ENCODE measurements around the gene AIMP1.

Gene AIMP1

GRCh38 chr4:106329041-106329618, 12.8 kb downstream of the AIMP1 start:
- Histone ChIP-seq H3K27me3 (no peaks in the 10 kb centered on the region), H3K36me3 (peaks cover 76% of the 10 kb centered on the region), H3K27ac (no peak overlapping the region), H3K9me3 (no peaks in the 10 kb centered on the region), H3K4me1 (ENCODE audit: control insufficient read depth in 1 of 2, insufficient read depth in 1 of 2, low read depth in 1 of 2, low read length in 1 of 2) (no peaks in the 10 kb centered on the region), H3K4me3 (ENCODE audit: low read depth in 1 of 2, low read length in 1 of 2) (no peak overlapping the region)
- TF ChIP-seq CTCF (IDR thresholded peaks at IDR 0.05), result no peak

DNA sequence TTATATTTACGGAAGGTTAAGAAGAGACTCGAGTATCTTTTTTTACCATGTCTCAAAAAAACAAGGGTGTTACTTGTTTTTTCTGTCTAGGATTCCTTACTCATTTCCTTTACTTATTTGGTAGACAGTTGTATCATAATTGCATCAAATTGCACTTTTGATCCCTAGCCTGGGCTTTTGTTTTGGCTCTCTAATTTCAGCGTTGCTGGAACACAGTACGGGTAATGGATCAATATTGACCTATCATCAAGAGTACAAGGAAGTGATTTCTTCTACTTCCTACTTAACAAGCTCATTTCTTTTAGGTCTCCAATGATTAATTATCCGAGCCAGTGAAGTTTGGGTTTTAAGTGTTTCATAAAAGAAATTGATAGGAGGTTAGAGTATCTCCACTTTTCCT, 16.8 kb downstream of the AIMP1 start:
- TF ChIP-seq CTCF (IDR thresholded peaks at IDR 0.05), result no peak
- H3K27me3 ChIP-seq, result no peaks in the 10 kb centered on the region
- no peak overlapping the region for H3K27ac ChIP-seq
- H3K36me3 ChIP-seq, result peaks cover 84% of the 10 kb centered on the region
- no peaks in the 10 kb centered on the region for H3K4me1 ChIP-seq (ENCODE audit: control insufficient read depth in 1 of 2, insufficient read depth in 1 of 2, low read depth in 1 of 2, low read length in 1 of 2)
- no peak overlapping the region for H3K4me3 ChIP-seq (ENCODE audit: low read depth in 1 of 2, low read length in 1 of 2)
- H3K9me3 ChIP-seq, result peaks cover 6% of the 10 kb centered on the region

DNA sequence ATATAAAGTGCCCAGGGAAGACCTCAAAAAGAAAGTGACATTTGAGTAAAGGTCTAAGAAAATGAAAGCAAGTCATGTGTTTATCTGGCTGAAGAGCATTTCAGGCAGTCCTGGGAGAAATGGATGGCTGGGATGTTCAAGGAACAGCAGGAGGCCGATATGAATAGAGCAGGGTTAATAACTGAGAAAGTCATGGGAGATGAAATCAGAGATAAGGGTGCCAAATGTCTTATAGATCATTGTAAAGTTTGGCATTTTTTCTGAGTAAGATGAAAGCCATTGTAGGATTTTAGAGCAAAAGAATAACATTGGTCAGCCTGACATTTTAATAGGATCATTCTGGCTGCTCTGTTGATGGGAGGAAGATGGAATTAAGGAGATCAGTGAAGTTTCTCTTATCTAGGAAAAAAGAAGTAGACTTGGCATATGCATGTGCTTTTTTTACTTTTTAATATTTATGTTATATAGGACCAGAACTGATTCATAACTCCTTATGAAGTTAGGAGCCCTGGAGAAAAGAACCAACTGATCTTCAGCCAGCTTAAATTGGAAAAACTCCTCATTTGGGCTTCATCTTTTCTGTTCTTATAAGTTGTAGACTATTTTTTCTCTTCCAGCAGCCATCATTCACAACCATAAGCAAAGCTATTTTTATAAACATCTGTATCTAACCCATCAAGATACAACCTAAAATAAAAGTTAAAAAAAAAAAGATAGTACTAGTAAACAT, 18.6 kb downstream of the AIMP1 start:
- H3K4me1 ChIP-seq (ENCODE audit: control insufficient read depth in 1 of 2, insufficient read depth in 1 of 2, low read depth in 1 of 2, low read length in 1 of 2), result no peaks in the 10 kb centered on the region
- TF ChIP-seq CTCF (IDR thresholded peaks at IDR 0.05), result no peak
- H3K27ac ChIP-seq, result no peak overlapping the region
- peaks cover 6% of the 10 kb centered on the region for H3K9me3 ChIP-seq
- H3K4me3 ChIP-seq (ENCODE audit: low read depth in 1 of 2, low read length in 1 of 2), result no peak overlapping the region
- H3K27me3 ChIP-seq, result no peaks in the 10 kb centered on the region
- H3K36me3 ChIP-seq, result peaks cover 85% of the 10 kb centered on the region

DNA sequence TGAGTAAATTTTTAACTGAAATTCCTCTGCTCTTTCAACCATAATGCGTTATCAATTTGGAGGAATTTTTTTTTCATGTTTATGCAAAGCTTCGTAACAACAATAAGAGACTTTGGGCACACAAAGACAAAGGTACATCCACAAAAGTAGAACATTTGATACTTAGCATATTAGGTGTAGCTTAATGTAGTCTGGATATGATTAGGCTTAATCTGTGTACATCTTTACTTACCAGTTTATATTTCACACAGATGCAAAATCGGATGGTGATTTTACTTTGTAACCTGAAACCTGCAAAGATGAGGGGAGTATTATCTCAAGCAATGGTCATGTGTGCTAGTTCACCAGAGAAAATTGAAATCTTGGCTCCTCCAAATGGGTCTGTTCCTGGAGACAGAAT, 20.3 kb downstream of the AIMP1 start:
- H3K27me3 ChIP-seq, result no peaks in the 10 kb centered on the region
- H3K4me3 ChIP-seq (ENCODE audit: low read depth in 1 of 2, low read length in 1 of 2), result no peak overlapping the region
- no peak overlapping the region for H3K27ac ChIP-seq
- H3K36me3 ChIP-seq, result peaks cover 68% of the 10 kb centered on the region
- H3K4me1 ChIP-seq (ENCODE audit: control insufficient read depth in 1 of 2, insufficient read depth in 1 of 2, low read depth in 1 of 2, low read length in 1 of 2), result no peaks in the 10 kb centered on the region
- no peak for TF ChIP-seq CTCF (IDR thresholded peaks at IDR 0.05)
- peaks cover 6% of the 10 kb centered on the region for H3K9me3 ChIP-seq

GRCh38 chr4:106337916-106338315, 21.6 kb downstream of the AIMP1 start:
- Histone ChIP-seq H3K36me3 (peaks cover 55% of the 10 kb centered on the region), H3K27me3 (no peaks in the 10 kb centered on the region), H3K4me1 (ENCODE audit: control insufficient read depth in 1 of 2, insufficient read depth in 1 of 2, low read depth in 1 of 2, low read length in 1 of 2) (no peaks in the 10 kb centered on the region), H3K4me3 (ENCODE audit: low read depth in 1 of 2, low read length in 1 of 2) (no peak overlapping the region), H3K27ac (no peak overlapping the region), H3K9me3 (peaks cover 6% of the 10 kb centered on the region)
- TF ChIP-seq CTCF (IDR thresholded peaks at IDR 0.05), result no peak
